Pancreas (tissue), 10 donors: ENCODE results near the gene FOXL3. TPM values are rescaled to one million over a fixed set of nuclear protein-coding genes. Genes with fewer than 3 reads are reported as not detected.

Experiments used
- ATAC-seq, 4 donors: fragments of 200-7000 bp; cut with Tn5 transposase; one replicate each; pipeline versions ENCODE4 v1.8.0 to v1.9.1; 2020; ENCODE audit warnings: mild to moderate bottlenecking in 4 of 4, moderate library complexity in 4 of 4
- DNase-seq, 6 donors: peaks; one replicate each; pipeline ENCODE4 v3.0.0-alpha.2; 2020
- FAIRE-seq: peaks from 2 replicates; lab custom pipeline; 2012; peaks lifted over from hg19 to GRCh38; lab: Jason Lieb, UNC
- H3K27ac ChIP-seq, 4 donors: fragments of 200-600 bp; sonication (generic); 1 replicate in 3 of 4; 2 replicates in 1 of 4; pipeline versions ENCODE4 v1.5.0 to v1.8.0; 2020
- H3K27me3 ChIP-seq, 4 donors: fragments of 200-600 bp; one replicate each; pipeline ENCODE4 v1.8.0; 2021
- H3K36me3 ChIP-seq, 3 donors: fragments of 200-600 bp; sonication (generic) in 1 of 3; one replicate each; pipeline versions ENCODE4 v1.5.0 to v1.8.0; 2020 to 2021
- H3K4me1 ChIP-seq, 3 donors: fragments of 200-600 bp; one replicate each; pipeline ENCODE4 v1.8.0; 2021
- H3K4me3 ChIP-seq, 4 donors: fragments of 200-600 bp; sonication (generic) in 2 of 4; one replicate each; pipeline versions ENCODE4 v1.5.0 to v1.8.0; 2020 to 2021
- H3K9me3 ChIP-seq, 4 donors: fragments of 200-600 bp; one replicate each; pipeline ENCODE4 v1.8.0; 2021
- WGBS, 2 donors: extraction: QIAGEN DNeasy Blood & Tissue Kit; methylation state at CpG; one replicate each; pipeline ENCODE4 v1.1.7; 2013; 5-methylcytosine and 5-hydroxymethylcytosine counted together
- intact Hi-C, 3 donors: fragments of 100-400 bp; cut with DNase I; formaldehyde crosslinking; loops; one replicate each; pipeline versions ENCODE4 v1.11.1 to v1.14.2; 2022
- polyA plus RNA-seq, 2 donors: library from polyadenylated mRNA; stranded (reverse); fragments of 200-250 nt; gene quantifications; one replicate each; pipeline ENCODE4 v1.2.3, GENCODE V29; 2013
- total RNA-seq, 6 donors: library from RNA; stranded (reverse); fragmentation: NEBNext Ultra II Directional in 4 of 6; extraction: Animal tissue kit (Norgen Biotek cat#: 25700) in 4 of 6; gene quantifications; one replicate each; pipeline versions ENCODE4 v1.2.1 to v1.2.4, GENCODE V29; 2021 to 2023
- TF ChIP-seq, protein P1 (sequence below), 4 donors: fragments of 200-600 bp; sonication (generic) in 3 of 4; IDR thresholded peaks; one replicate each; pipeline versions ENCODE4 v1.5.0 to v1.8.0; 2021; ENCODE audit warnings: antibody characterized with exemption in 4 of 4
- donor health status: healthy with polysubstance abuse.
- donor health status: DM: no; HTN: no; CAD: no; lungs with moderate emphysema.
- donor health status: DM: no; HTN: no; CAD: no.
- donor health status: control.
- donor health status: control.
- donor health status: Bipolar disorder and iron deficiency.
- donor health status: DM: yes; HTN: yes; CAD: no.
- donor health status: DM: no; HTN: no; CAD: no.
- donor health status: DM: no; HTN: no; CAD: no.
- donor health status: DM: yes; HTN: yes; CAD: no.

FOXL3 gene
- total and polyA plus RNA-seq, 8 donors: not detected

DNA sequence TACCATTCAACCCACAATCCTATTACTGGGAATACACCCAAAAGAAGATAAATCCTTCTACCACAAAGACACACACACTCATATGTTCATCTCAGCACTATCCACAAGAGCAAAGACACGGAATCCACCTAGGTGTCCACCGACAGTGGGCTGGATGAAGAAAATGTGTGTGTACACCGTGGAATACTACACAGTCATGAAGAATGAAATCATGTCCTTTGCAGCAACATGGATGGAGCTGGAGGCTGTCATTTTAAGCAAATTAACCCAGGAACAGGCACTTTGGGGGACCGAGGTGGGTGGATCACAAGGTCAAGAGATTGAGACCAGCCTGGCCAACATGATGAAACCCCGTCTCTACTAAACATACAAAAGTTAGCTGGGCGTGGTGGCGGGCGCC lies 8.3 kb upstream of the FOXL3 start:
- intact Hi-C loops: no loop called here
- no peaks in the 10 kb centered on the region for H3K9me3 ChIP-seq
- FAIRE-seq (no peak), ATAC-seq (no peak), DNase-seq (peak in 1 of 6 donors; percentile 2)
- TF ChIP-seq, protein P1, sequence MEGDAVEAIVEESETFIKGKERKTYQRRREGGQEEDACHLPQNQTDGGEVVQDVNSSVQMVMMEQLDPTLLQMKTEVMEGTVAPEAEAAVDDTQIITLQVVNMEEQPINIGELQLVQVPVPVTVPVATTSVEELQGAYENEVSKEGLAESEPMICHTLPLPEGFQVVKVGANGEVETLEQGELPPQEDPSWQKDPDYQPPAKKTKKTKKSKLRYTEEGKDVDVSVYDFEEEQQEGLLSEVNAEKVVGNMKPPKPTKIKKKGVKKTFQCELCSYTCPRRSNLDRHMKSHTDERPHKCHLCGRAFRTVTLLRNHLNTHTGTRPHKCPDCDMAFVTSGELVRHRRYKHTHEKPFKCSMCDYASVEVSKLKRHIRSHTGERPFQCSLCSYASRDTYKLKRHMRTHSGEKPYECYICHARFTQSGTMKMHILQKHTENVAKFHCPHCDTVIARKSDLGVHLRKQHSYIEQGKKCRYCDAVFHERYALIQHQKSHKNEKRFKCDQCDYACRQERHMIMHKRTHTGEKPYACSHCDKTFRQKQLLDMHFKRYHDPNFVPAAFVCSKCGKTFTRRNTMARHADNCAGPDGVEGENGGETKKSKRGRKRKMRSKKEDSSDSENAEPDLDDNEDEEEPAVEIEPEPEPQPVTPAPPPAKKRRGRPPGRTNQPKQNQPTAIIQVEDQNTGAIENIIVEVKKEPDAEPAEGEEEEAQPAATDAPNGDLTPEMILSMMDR (IDR thresholded peaks at IDR 0.05): no peak
- H3K4me1 ChIP-seq: no peaks in the 10 kb centered on the region
- no peak overlapping the region for H3K4me3 ChIP-seq
- no peaks in the 10 kb centered on the region for H3K27me3 ChIP-seq
- no peak overlapping the region for H3K27ac ChIP-seq
- WGBS, 2 donors: 92 to 93% methylated on average over 8 of the region's 8 CpGs
- no peaks in the 10 kb centered on the region for H3K36me3 ChIP-seq

DNA sequence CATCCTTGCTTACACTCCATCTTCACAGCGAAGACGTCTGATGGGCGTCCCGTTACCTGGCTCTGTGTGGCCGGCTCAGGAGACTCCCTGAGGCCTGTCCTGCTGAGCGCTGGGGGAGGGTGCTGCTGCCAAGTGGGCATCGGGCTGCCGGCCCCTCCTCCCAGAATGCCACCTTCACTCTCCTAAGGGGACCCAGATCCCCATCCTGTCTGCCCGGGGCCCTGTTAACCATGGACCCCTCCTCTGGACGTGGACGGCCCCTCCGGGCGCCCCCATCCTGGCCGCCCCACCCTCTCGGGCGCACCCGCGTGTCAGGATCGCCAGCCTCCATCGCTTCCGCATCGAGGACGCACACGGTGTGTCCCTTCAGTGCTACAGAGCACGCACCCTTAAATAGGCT lies 7.3 kb upstream of the FOXL3 start:
- Histone ChIP-seq H3K36me3 (no peaks in the 10 kb centered on the region), H3K27ac (no peak overlapping the region), H3K9me3 (no peaks in the 10 kb centered on the region), H3K27me3 (no peaks in the 10 kb centered on the region), H3K4me3 (no peak overlapping the region), H3K4me1 (no peaks in the 10 kb centered on the region)
- DNase-seq (peak in 2 of 6 donors; percentile 44 to 46), ATAC-seq (no peak), FAIRE-seq (no peak)
- WGBS, 2 donors: 89 to 94% methylated on average over 25 of the region's 25 CpGs
- intact Hi-C loops: no loop called here
- TF ChIP-seq, protein P1 (IDR thresholded peaks at IDR 0.05): no peak

DNA sequence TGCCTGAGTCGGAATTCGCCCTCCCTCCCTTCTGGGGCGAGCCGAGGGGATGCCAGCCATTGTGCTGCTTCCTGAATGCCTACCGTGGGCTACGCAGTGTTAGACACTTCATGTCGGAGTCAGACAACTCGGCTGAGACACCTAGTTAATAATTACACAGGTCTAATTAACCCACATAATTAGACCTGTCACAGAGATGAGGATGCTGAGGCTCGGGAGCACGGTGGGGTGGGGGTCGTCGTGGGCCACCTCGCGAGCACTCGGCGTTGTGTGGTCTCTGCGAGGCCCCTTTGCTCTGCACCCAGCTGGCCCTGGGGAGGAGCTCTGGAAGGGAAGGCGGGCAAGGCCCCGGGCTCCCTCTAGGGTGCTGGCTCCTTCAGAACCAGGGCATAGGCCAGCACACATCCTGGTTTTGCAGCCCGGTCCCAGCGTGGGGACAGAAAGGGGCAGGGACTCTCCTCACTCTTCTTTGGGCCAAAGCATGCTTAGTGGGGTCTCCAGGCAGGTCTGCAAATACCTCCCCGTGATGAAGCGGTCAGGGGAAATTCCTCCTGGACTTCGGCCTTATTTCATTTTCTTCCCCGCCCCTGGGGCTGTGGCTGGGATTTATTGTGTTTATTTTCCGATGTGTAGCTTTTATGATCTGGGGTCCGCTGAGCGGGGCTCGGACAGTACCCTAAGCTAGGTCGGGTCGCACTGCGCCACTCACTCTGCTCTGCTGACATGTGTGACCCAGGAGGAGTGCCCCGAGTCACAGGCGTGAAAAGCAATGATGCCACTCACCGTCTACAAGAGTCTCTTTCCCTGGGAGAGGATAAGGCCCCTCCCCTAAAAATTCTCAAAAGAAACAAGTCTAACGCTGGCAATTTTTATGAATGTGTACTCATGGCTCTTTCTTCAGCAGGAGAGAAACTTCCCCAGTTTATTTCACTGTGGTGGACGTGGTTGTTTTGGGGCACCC lies 4.9 kb upstream of the FOXL3 start:
- no peak overlapping the region for H3K27ac ChIP-seq
- TF ChIP-seq, protein P1 (IDR thresholded peaks at IDR 0.05): no peak
- DNase-seq: peak in 2 of 6 donors; percentile 36 to 43
- no peak for ATAC-seq
- intact Hi-C loops: no loop called here
- no peak overlapping the region for H3K4me3 ChIP-seq
- no peaks in the 10 kb centered on the region for H3K9me3 ChIP-seq
- WGBS, 2 donors: 51 to 54% methylated on average over 37 of the region's 37 CpGs
- H3K4me1 ChIP-seq: no peaks in the 10 kb centered on the region
- peaks cover 0 to 8% (median 4%) of the 10 kb centered on the region in 4 donors for H3K27me3 ChIP-seq
- no peak for FAIRE-seq
- no peaks in the 10 kb centered on the region for H3K36me3 ChIP-seq

DNA sequence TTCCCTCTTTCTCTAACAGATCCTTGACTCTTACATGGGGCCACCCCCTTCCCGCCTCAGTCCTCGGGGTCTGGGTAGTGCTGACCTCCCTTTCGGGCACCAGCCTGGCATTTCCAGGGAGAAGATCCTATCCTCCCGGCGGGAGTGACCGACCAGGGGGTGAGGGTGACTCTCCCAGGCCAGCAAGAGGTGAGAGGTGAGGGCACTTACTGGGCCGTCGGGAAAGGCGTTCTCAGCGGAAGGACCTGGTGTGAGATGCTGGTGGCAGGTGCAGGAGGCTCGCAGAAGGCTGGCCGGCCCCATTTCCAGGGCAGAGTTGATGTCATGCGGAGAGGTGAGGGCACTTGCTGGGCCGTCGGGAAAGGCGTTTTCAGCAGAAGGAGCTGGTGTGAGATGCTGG lies 4.2 kb upstream of the FOXL3 start:
- no peak for FAIRE-seq
- H3K9me3 ChIP-seq: no peaks in the 10 kb centered on the region
- H3K27ac ChIP-seq: no peak overlapping the region
- no peak overlapping the region for H3K4me3 ChIP-seq
- intact Hi-C loops: no loop called here
- TF ChIP-seq, protein P1 (IDR thresholded peaks at IDR 0.05): no peak
- H3K27me3 ChIP-seq: peaks cover 0 to 15% (median 8%) of the 10 kb centered on the region in 4 donors
- peak in 2 of 6 donors; percentile 33 to 49 for DNase-seq
- no peak for ATAC-seq
- WGBS, 2 donors: 72 to 73% methylated on average over 16 of the region's 16 CpGs
- no peaks in the 10 kb centered on the region for H3K4me1 ChIP-seq
- H3K36me3 ChIP-seq: no peaks in the 10 kb centered on the region

DNA sequence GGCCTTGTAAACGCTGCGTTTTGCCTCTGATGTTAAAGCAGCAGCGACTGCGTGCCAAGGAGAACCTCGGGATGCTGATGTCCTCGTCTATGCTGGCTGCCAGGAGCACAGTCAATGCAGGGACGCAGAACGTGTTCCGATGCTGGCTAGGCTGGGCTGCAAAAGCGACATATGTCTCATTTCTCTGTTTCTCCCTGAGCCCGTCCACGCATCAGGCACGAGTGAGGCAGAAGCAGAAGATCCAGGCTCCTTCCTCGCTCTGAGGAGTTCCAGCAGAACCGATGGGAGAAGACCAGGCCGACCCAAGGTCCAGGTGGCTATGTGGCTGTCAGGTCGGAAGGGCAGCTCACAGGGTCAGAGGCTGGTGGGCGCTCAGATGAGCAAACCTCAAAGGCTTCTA lies 3.7 kb upstream of the FOXL3 start:
- DNase-seq (peak in 1 of 6 donors; percentile 34), FAIRE-seq (no peak), ATAC-seq (no peak)
- no peaks in the 10 kb centered on the region for H3K9me3 ChIP-seq
- no peak overlapping the region for H3K27ac ChIP-seq
- H3K4me1 ChIP-seq: no peaks in the 10 kb centered on the region
- TF ChIP-seq, protein P1 (IDR thresholded peaks at IDR 0.05): no peak
- WGBS, 2 donors: 74 to 86% methylated on average over 18 of the region's 18 CpGs
- H3K36me3 ChIP-seq: no peaks in the 10 kb centered on the region
- no peak overlapping the region for H3K4me3 ChIP-seq
- intact Hi-C loops: no loop called here
- H3K27me3 ChIP-seq: peaks cover 0 to 16% (median 9%) of the 10 kb centered on the region in 4 donors
